Loucy (cell line): Measurements from ENCODE around the gene ZBTB7B.

Experiments used
- H2AFZ ChIP-seq: fragments of 200-600 bp; sonication (generic); 2 replicates; pipeline ENCODE4 v1.6.0; 2016; ENCODE audit warnings: antibody characterized with exemption, mild to moderate bottlenecking, low read length, moderate library complexity
- H3F3A ChIP-seq: fragments of 200-600 bp; 2 replicates; pipeline ENCODE4 v1.6.0; 2016; ENCODE audit warnings: antibody characterized with exemption, low read depth, mild to moderate bottlenecking
- H3K27me3 ChIP-seq: fragments of 200-600 bp; sonication (generic); 2 replicates; pipeline ENCODE4 v1.6.1; 2014; ENCODE audit warnings: low read length, mild to moderate bottlenecking; ENCODE audit not compliant: insufficient read depth, poor library complexity, severe bottlenecking
- H3K36me3 ChIP-seq: fragments of 200-600 bp; sonication (generic); 2 replicates; pipeline ENCODE4 v1.6.1; 2016; ENCODE audit warnings: low read length; ENCODE audit not compliant: insufficient read depth
- H3K4me1 ChIP-seq: fragments of 200-600 bp; sonication (generic); 2 replicates; pipeline ENCODE4 v1.5.1; 2014; ENCODE audit warnings: low read length, mild to moderate bottlenecking; ENCODE audit not compliant: insufficient read depth, poor library complexity, severe bottlenecking
- H3K4me2 ChIP-seq: fragments of 200-600 bp; sonication (generic); 2 replicates; pipeline ENCODE4 v1.6.0; 2014; ENCODE audit warnings: antibody characterized with exemption, low read length, low read depth, mild to moderate bottlenecking; ENCODE audit not compliant: poor library complexity, severe bottlenecking
- H3K4me3 ChIP-seq: fragments of 200-600 bp; sonication (generic); 2 replicates; pipeline ENCODE4 v1.5.1; 2014; ENCODE audit warnings: low read length, mild to moderate bottlenecking, mixed read lengths; ENCODE audit not compliant: poor library complexity, severe bottlenecking
- H3K79me2 ChIP-seq: fragments of 200-600 bp; sonication (generic); 2 replicates; pipeline ENCODE4 v1.6.1; 2014; ENCODE audit warnings: low read length; ENCODE audit not compliant: insufficient read depth
- H3K9ac ChIP-seq: fragments of 200-600 bp; sonication (generic); 2 replicates; pipeline ENCODE4 v1.6.0; 2014; ENCODE audit warnings: mild to moderate bottlenecking, low read depth, low read length, moderate library complexity; ENCODE audit not compliant: poor library complexity, severe bottlenecking
- H3K9me2 ChIP-seq: fragments of 200-600 bp; sonication (generic); replicated peaks from 2 replicates; pipeline ENCODE4 v1.6.1; 2016; ENCODE audit warnings: low read depth, low read length, mixed read lengths
- H3K9me3 ChIP-seq: fragments of 200-600 bp; sonication (generic); 2 replicates; pipeline ENCODE4 v1.6.1; 2014; ENCODE audit warnings: mild to moderate bottlenecking, antibody characterized with exemption, low read length, low read depth; ENCODE audit not compliant: insufficient read depth
- H4K20me1 ChIP-seq: fragments of 200-600 bp; sonication (generic); 2 replicates; pipeline ENCODE4 v1.6.0; 2014; ENCODE audit warnings: antibody characterized with exemption, low read length, mild to moderate bottlenecking; ENCODE audit not compliant: insufficient read depth, poor library complexity, severe bottlenecking
- CTCF ChIP-seq: fragments of 200-600 bp; sonication (generic); conservative IDR thresholded peaks from 2 replicates; pipeline ENCODE4 v1.5.1; 2014; ENCODE audit warnings: mild to moderate bottlenecking, antibody characterized with exemption, low read length
- EZH2phosphoT487 ChIP-seq: fragments of 200-600 bp; IDR thresholded peaks from 2 replicates; pipeline ENCODE4 v1.6.1; 2018; ENCODE audit warnings: antibody characterized with exemption, mild to moderate bottlenecking, moderate library complexity, borderline replicate concordance

Gene ZBTB7B

GRCh38 chr1:154988058-154988954, 14.3 kb upstream of the ZBTB7B start:
- no peaks in the 10 kb centered on the region for H3K36me3 ChIP-seq
- H4K20me1 ChIP-seq = peaks cover 2% of the 10 kb centered on the region
- H3K9me2 ChIP-seq = no peaks in the 10 kb centered on the region
- no peak overlapping the region for H2AFZ ChIP-seq
- peaks cover 38% of the 10 kb centered on the region for H3K79me2 ChIP-seq
- H3K27me3 ChIP-seq = no peaks in the 10 kb centered on the region
- H3K9ac ChIP-seq = no peak overlapping the region
- H3K4me3 ChIP-seq = no peak overlapping the region
- H3K4me1 ChIP-seq = peaks cover 11% of the 10 kb centered on the region
- H3K4me2 ChIP-seq = no peak overlapping the region
- H3F3A ChIP-seq = no peaks in the 10 kb centered on the region
- TF ChIP-seq CTCF = peak; percentile 56
- no peak for TF ChIP-seq EZH2phosphoT487
- no peaks in the 10 kb centered on the region for H3K9me3 ChIP-seq

DNA sequence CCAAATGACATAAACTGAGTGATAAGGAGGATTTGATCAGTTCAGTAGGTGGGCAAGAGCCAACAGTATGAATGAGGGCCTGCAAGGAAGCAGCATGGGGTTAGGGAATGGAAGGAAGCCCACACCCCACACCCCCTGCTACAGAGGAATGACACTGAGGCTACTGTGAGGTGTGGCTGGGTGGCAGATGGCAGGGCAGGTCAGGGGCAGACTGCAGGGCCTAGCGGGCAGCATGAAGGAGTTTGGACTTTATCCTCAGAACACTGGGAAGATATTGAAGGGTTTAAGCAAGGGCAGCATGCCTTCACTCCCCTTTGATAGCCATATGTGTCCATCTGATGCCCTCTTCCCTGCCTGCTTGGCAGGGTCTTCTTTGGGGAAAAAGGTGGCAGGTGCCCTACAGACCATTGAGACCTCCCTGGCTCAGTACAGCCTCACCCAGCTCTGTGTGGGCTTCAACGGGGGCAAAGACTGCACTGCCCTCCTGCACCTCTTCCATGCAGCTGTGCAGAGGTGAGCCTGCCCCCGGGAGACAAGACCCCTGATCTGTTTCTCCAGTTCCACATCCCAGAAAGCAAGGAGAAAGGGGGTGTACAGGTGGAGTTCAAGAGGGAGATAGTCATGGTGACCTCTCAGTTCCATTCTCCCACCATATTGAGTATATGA, 13.3 kb upstream of the ZBTB7B start:
- TF ChIP-seq CTCF = no peak
- TF ChIP-seq EZH2phosphoT487 = no peak
- Histone ChIP-seq H3K9me3 (no peaks in the 10 kb centered on the region), H3K4me2 (no peak overlapping the region), H2AFZ (no peak overlapping the region), H3K4me1 (peaks cover 10% of the 10 kb centered on the region), H3F3A (no peaks in the 10 kb centered on the region), H3K9me2 (no peaks in the 10 kb centered on the region), H3K27me3 (no peaks in the 10 kb centered on the region), H3K4me3 (no peak overlapping the region), H3K9ac (no peak overlapping the region), H3K36me3 (no peaks in the 10 kb centered on the region), H3K79me2 (peaks cover 28% of the 10 kb centered on the region; the same call in 1 of the 2 replicates), H4K20me1 (peaks cover 2% of the 10 kb centered on the region)

- Histone ChIP-seq H3K79me2 (peaks cover 18% of the 10 kb centered on the region; the same call in 1 of the 2 replicates), H4K20me1 (peaks cover 2% of the 10 kb centered on the region), H3K9me2 (no peaks in the 10 kb centered on the region), H3K4me3 (no peak overlapping the region), H3K4me1 (peaks cover 14% of the 10 kb centered on the region), H3K9ac (no peak overlapping the region), H3K9me3 (no peaks in the 10 kb centered on the region), H3F3A (no peaks in the 10 kb centered on the region), H3K36me3 (no peaks in the 10 kb centered on the region), H3K4me2 (no peak overlapping the region), H2AFZ (no peak overlapping the region), H3K27me3 (no peaks in the 10 kb centered on the region)
- TF ChIP-seq EZH2phosphoT487 (no peak), CTCF (no peak)
Measured at GRCh38 chr1:154990276-154990675, 12.3 kb upstream of the ZBTB7B start.
